Central memory CD8-positive, alpha-beta T cell (primary cell): Measurements from ENCODE around the gene AXL.
"Not testable (repeated sequence)": the region's sequence is repeated elsewhere in the genome, so short reads cannot be mapped to it uniquely, and the experiment has no call there.

Experiments used
- ATAC-seq: fragments of 150-1000 bp; cut with Tn5 transposase; replicated peaks from 2 replicates; pipeline ENCODE4 v1.10.0; 2022; ENCODE audit warnings: mild to moderate bottlenecking, moderate FRiP score, moderate number of reproducible peaks; ENCODE audit not compliant: poor library complexity, severe bottlenecking; ENCODE audit errors: extremely low read depth
- DNase-seq, 2 donors: peaks; one replicate each; pipeline ENCODE4 v3.0.0; 2021; ENCODE audit warnings: low spot score in 2 of 2
- H3K27ac Mint-ChIP-seq: one replicate; pipeline ENCODE4 v1.8.0; 2022; ENCODE audit warnings: low read depth, mild to moderate bottlenecking, moderate library complexity, mixed read lengths
- H3K27me3 Mint-ChIP-seq: one replicate; pipeline ENCODE4 v1.8.0; 2022; ENCODE audit warnings: mixed read lengths
- H3K36me3 Mint-ChIP-seq: one replicate; pipeline ENCODE4 v1.8.0; 2022; ENCODE audit warnings: mild to moderate bottlenecking, moderate library complexity, mixed read lengths; ENCODE audit not compliant: insufficient read depth
- H3K4me1 Mint-ChIP-seq: one replicate; pipeline ENCODE4 v1.8.0; 2022; ENCODE audit warnings: mixed read lengths
- H3K4me3 Mint-ChIP-seq: one replicate; pipeline ENCODE4 v1.8.0; 2022; ENCODE audit warnings: mild to moderate bottlenecking, moderate library complexity, mixed read lengths
- H3K9me3 Mint-ChIP-seq: one replicate; pipeline ENCODE4 v1.8.0; 2022; ENCODE audit warnings: mixed read lengths

The AXL gene

DNA sequence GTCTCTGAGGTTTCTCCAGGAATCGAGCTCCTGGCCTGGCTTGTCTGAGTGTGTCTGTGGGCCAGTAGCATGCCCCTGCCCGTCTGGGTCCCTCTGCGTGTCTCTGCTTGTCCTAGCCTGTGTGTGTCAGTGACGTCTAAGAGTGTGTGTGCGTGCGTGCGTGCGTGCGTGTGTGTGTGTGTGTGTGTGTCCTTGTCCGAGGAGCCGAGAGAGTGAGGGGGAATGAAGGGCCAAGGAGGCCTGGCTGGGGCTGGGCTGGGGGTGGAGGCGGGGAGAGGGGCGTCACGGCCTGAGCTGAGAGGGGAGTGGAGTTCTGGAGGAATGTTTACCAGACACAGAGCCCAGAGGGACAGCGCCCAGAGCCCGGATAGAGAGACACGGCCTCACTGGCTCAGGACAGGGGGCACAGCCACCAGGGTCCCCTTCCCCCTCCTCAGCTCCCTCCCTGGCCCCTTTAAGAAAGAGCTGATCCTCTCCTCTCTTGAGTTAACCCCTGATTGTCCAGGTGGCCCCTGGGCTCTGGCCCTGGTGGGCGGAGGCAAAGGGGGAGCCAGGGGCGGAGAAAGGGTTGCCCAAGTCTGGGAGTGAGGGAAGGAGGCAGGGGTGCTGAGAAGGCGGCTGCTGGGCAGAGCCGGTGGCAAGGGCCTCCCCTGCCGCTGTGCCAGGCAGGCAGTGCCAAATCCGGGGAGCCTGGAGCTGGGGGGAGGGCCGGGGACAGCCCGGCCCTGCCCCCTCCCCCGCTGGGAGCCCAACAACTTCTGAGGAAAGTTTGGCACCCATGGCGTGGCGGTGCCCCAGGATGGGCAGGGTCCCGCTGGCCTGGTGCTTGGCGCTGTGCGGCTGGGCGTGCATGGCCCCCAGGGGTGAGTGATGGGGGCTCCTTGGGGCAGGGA, at the start of gene AXL:
Gene AXL, plus strand, starts transcription at position 609 of the 893 bp plus-strand sequence. Its CDS starts 170 bp downstream, at position 779.
- H3K4me3 Mint-ChIP-seq, result no peak within 1 kb of the TSS
- no peak for ATAC-seq
- no peak for DNase-seq
- peaks cover 5% of the 10 kb centered on the region for H3K4me1 Mint-ChIP-seq
- H3K9me3 Mint-ChIP-seq, result no peaks in the 10 kb centered on the region
- H3K36me3 Mint-ChIP-seq, result peaks cover 4% of the 10 kb centered on the region
- no peak within 1 kb of the TSS for H3K27ac Mint-ChIP-seq
- H3K27me3 Mint-ChIP-seq, result peaks cover 67% of the 10 kb centered on the region

DNA sequence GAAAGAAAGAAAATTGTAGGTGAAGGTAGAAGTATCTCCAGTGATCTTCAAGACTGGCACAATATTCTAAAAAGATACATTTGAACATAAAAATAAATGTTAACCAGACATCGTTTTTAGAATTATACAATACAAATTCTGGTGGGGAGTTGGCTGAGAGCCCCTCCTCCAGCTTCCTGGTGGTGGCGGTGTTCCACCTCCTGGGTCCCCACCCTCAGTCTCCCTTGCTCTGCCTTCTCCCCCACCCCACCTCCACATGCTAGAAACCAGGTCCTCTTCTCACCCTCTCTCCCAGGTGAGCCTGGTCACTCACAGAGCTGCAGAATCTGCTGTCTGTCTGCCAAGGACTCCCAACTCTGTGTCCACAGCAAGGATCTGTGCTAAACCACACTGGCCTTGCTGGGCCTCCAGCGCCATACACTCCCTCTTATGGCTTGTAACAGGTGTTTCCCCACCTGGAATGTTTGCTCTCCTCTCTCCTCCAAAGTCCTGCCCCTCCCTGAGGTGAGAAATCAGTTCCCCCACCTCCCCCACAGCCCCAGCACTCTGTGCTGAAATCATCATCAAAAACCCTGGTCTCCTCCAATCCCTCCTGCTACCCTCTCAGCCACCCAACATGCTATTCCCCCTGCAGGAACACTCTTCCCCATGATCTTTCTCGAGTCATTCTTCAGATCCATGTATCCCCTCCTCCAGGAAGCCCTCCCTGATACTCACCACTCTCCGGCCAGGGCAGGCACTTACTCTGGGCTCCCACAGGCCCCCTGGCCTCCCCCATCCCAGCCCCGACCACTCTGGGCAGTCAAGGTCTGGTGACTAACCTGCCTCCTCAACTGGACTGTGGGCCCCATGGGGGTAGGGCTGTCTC, 46.5 kb upstream of the AXL start:
- H3K4me1 Mint-ChIP-seq, result peaks cover 6% of the 10 kb centered on the region
- H3K27ac Mint-ChIP-seq, result no peak overlapping the region
- H3K27me3 Mint-ChIP-seq, result no peaks in the 10 kb centered on the region
- no peaks in the 10 kb centered on the region for H3K36me3 Mint-ChIP-seq
- no peaks in the 10 kb centered on the region for H3K9me3 Mint-ChIP-seq
- DNase-seq (no peak), ATAC-seq (no peak)
- no peak overlapping the region for H3K4me3 Mint-ChIP-seq

DNA sequence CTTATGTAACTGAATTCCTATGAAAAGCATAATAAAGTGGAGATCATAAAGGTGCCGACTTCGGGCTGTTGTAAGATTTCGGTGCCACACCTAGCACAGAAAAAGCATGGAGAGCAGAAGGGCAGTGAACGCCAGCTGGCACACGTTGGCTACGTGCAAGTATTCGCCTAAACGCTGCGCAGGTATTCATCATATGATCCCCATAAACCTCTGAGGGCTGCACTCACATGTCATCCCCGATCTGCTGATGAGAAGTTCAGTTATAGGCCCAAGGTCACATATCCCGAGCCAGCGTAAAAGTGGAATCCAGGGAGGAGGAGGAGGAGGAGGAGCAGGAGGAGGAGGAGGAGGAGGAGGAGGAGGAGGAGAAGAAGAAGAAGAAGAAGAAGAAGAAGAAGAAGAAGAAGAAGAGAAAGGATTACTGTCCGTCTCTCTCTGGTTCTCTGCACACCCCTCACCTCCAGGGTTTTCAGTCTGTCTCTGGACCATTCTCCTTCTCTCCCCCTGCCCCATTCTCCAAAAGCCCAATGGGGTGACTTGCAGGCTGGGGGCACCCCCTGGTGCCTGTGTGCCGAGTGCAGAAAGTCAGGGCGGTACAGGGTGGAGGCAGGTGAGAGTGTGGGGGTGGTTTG, 44.6 kb upstream of the AXL start:
- no peak for ATAC-seq
- peaks cover 6% of the 10 kb centered on the region for H3K4me1 Mint-ChIP-seq

DNA sequence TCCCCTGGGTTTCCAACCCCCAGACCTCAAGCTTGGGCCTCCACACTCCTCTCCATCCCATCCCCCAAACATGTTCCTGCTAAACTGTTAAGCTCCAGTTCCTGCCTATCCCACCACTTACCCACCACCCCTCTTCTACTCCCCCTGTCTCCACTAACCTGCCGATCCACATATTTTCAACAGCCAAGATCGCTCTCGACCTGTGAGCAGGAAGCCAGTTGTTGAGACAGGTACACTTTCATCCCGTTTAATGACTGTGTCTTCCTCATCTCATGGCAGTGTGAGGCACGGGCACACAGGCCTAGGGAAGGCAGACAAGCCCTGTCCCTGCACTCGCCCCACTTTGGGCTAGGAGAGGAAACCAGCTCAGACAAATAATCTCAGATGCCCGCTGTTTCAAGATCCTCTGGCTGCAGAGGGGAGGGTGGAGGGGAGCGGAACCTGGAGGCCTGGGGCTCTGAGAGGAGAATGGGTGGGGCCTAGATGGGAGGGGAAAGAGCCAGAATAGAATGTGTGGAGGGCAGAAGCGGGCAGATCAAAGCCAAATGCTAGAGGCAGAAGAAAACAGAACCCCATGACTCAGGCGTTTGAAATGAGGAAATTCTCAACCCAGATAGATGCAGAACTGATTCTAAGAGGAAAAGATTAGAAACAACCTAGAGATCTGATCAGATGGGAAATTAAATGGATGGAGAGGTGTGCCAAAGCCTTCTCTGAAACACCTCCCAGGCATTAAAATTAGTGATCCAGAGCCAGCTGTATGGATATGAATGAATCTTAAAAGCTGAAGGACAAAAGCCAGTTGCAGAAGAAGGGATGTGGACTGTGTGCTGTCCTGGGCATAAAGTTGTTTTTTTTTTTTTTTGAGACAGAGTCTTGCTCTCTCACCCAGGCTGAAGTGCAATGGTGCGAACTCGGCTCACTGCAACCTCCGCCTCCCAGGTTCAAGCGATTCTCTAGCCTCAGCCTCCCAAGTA, 42.9 kb upstream of the AXL start:
- Mint-ChIP-seq H3K27ac (peak overlapping the region; percentile 29), H3K4me3 (peak overlapping the region; percentile 18), H3K36me3 (no peaks in the 10 kb centered on the region), H3K9me3 (no peaks in the 10 kb centered on the region), H3K27me3 (no peaks in the 10 kb centered on the region), H3K4me1 (peaks cover 6% of the 10 kb centered on the region)
- DNase-seq (no peak), ATAC-seq (no peak)

More for the DNA sequence above, 44.6 kb upstream of the AXL start:
- H3K27me3 Mint-ChIP-seq, result no peaks in the 10 kb centered on the region
- no peak overlapping the region for H3K4me3 Mint-ChIP-seq
- no peaks in the 10 kb centered on the region for H3K9me3 Mint-ChIP-seq
- H3K27ac Mint-ChIP-seq, result no peak overlapping the region
- no peak for DNase-seq
- no peaks in the 10 kb centered on the region for H3K36me3 Mint-ChIP-seq

DNA sequence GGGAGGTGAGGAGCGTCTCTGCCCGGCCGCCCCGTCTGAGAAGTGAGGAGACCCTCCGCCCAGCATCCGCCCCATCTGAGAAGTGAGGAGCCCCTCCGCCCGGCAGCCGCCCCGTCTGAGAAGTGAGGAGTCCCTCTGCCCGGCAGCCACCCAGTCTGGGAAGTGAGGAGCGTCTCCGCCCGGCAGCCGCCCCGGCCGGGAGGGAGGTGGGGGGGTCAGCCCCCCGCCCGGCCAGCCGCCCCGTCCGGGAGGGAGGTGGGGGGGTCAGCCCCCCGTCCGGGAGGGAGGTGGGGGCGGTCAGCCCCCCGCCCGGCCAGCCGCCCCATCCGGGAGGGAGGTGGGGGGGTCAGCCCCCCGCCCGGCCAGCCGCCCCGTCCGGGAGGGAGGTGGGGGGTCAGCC, 38.9 kb upstream of the AXL start:
- DNase-seq, H3K4me1 Mint-ChIP-seq, H3K4me3 Mint-ChIP-seq, H3K9me3 Mint-ChIP-seq, H3K36me3 Mint-ChIP-seq, H3K27ac Mint-ChIP-seq, ATAC-seq, H3K27me3 Mint-ChIP-seq: not testable (repeated sequence)

DNA sequence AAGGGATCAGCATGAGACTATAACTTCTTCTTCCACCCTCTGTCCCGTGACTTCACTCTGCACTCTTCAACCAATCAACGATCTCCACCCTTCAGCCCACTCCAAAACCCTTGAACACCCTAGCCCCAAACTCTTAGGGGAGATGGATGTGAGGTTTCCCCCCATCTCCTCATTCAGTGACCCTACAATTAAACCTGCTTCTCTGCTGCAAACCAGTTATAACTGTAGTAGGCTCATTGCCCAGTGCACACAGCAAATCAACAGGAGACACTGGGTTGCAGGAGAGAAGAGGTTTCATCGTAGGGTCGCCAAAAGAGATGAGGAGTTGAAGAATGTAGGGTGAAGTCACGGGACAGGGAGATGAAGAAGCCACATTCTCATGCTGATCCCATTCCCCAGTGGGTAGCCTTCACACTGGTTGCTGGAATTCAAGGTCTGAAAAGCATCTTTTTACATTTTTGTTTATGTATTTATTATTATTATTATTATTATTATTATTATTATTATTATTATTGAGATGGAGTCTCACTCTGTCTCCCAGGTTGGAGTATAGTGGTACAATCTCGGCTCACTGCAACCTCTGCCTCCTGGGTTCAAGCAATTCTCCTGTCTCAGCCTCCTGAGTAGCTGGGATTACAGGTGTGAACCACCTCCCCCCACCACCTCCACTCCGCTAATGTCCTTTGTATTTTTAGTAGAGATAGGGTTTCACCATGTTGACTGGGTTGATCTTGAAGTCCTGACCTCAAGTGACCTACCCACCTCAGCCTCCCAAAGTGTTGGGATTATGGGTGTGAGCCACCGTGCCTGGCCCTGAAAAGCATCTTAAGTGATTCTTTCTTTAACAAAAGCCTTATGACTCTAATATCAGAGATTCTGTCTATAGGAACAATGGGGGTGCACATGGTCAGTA, 31.8 kb upstream of the AXL start:
- DNase-seq, result no peak
- Mint-ChIP-seq H3K4me3 (no peak overlapping the region), H3K9me3 (no peaks in the 10 kb centered on the region), H3K27me3 (peaks cover 32% of the 10 kb centered on the region), H3K36me3 (no peaks in the 10 kb centered on the region), H3K4me1 (no peaks in the 10 kb centered on the region), H3K27ac (no peak overlapping the region)
- no peak for ATAC-seq

DNA sequence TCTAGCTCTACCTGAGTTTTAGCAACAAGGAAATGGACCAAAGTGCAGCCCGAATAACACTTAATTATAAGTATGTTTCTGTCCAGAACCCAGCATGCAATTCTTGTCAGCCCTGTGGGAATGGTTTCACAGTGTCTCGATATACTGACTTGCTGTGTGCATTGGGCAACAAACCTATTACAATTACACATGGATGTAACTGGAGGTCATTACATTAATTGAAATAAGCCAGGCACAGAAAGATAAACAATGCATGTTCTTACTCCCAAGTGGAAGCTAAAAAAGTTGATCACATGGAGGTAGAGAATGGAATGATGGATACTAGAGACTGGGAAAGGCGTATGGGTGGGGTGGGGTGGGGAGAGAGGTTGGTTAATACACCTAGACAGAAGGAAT, 31.1 kb upstream of the AXL start:
- Mint-ChIP-seq H3K36me3 (no peaks in the 10 kb centered on the region), H3K9me3 (no peaks in the 10 kb centered on the region), H3K4me3 (no peak overlapping the region), H3K27me3 (peaks cover 39% of the 10 kb centered on the region), H3K27ac (no peak overlapping the region), H3K4me1 (no peaks in the 10 kb centered on the region)
- no peak for DNase-seq
- no peak for ATAC-seq

DNA sequence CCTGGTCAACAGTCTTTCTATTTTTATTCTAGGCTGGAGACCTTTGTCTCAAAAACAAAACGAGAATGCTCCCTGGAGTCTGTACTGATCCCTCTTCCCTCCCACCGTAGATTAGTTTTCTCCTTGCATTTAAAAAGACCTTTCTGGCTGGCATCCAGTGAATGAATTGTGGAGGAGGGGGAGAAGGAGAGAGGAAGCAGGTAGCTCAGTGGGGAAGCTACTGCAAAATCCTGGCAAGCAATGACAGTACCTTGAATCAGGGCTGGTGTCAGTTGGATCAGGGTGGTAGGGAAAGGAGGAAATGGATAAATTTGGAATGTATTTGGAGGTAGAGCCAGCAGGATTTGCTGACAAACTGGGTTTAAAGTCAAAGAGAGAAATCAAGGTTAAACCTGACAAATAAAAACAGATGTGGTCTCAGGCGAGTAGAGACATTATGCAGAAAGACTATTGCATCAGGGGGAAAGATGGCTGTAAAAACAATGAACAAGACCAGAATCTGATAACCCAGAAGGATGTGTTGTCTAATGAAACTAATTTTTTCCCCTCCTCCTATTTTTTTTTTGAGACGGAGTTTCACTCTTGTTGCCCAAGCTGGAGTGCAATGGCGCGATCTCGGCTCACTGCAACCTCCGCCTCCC, 29.5 kb upstream of the AXL start:
- no peak for DNase-seq
- Mint-ChIP-seq H3K4me1 (peaks cover 5% of the 10 kb centered on the region), H3K4me3 (no peak overlapping the region), H3K27ac (no peak overlapping the region), H3K36me3 (no peaks in the 10 kb centered on the region), H3K27me3 (peaks cover 56% of the 10 kb centered on the region), H3K9me3 (no peaks in the 10 kb centered on the region)
- no peak for ATAC-seq

DNA sequence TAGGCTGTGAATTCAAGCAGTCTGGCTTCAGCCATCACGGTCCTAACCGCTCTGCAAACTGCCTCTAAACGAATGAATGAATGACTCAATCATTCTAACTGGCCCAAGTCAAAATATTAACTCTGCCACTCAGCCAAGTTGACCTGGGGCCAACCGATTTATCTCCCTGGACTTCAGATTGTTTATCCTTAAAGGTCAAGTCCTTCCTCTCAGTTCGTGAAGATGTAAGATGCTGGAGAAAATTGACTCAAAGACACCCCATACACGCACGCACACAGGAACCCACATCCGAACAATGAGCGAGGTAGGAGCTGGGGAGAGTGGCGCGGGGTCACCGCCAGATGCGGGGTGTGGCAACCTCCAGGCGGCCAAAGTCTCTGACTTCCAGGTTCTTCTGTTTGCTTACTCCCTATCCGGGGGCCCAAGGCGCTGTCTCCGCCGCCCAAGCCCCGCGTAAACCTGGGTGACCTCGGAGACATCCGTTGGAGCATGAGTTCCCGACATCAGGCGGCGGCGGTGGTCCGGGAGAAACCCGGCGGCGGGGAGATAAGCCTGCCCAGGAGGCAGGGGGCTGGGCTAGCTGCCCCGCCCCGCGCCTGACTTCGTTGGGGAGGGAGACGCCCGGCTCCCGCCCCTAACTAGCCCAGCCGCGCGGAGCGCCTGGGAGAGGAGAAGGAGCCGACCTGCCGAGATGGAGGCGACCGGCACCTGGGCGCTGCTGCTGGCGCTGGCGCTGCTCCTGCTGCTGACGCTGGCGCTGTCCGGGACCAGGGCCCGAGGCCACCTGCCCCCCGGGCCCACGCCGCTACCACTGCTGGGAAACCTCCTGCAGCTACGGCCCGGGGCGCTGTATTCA, 26.2 kb upstream of the AXL start, which contains the start of gene CYP2S1:
Gene CYP2S1, plus strand, starts transcription at position 646 of the 856 bp plus-strand sequence. Its CDS starts 46 bp downstream, at position 692.
- no peaks in the 10 kb centered on the region for H3K9me3 Mint-ChIP-seq
- H3K27me3 Mint-ChIP-seq, result peaks cover 82% of the 10 kb centered on the region
- peak; percentile 19 for ATAC-seq
- H3K4me3 Mint-ChIP-seq, result no peak within 1 kb of the TSS
- no peak for DNase-seq
- H3K36me3 Mint-ChIP-seq, result peaks cover 2% of the 10 kb centered on the region
- H3K27ac Mint-ChIP-seq, result no peak within 1 kb of the TSS
- peaks cover 5% of the 10 kb centered on the region for H3K4me1 Mint-ChIP-seq
